HL-60 (cell line): ENCODE measurements around the gene MCU.

Experiments
- TF ChIP-seq, protein P1 (sequence below): IDR thresholded peaks from one replicate; pipeline ENCODE4 v1.5.1; 2011; ENCODE audit warnings: low read length, control low read depth, inconsistent platforms; ENCODE audit not compliant: insufficient read depth
- TF ChIP-seq, protein P2 (sequence below): IDR thresholded peaks from 2 replicates; pipeline ENCODE4 v1.6.1; 2012; ENCODE audit warnings: low read depth; ENCODE audit not compliant: insufficient replicate concordance

DNA sequence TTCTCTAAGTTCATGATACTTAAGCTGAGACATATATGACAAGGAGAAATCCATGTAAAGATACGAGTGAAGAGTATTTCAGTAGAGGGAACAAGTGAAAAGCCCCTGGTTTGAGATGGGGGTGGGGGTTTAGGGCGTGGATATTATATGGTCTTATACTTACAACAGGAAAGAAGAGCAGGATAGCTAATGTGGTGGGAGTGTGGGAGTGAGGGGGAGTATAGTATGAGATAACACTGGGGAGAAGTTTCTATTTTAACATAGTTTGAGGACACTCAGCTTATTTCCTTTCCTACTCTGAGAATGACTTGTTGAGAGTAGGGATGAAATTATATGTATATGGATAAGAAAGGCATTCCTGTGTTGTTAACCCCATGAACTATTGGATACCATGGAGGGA lies 36.5 kb downstream of the MCU start:
- TF ChIP-seq, protein P1, sequence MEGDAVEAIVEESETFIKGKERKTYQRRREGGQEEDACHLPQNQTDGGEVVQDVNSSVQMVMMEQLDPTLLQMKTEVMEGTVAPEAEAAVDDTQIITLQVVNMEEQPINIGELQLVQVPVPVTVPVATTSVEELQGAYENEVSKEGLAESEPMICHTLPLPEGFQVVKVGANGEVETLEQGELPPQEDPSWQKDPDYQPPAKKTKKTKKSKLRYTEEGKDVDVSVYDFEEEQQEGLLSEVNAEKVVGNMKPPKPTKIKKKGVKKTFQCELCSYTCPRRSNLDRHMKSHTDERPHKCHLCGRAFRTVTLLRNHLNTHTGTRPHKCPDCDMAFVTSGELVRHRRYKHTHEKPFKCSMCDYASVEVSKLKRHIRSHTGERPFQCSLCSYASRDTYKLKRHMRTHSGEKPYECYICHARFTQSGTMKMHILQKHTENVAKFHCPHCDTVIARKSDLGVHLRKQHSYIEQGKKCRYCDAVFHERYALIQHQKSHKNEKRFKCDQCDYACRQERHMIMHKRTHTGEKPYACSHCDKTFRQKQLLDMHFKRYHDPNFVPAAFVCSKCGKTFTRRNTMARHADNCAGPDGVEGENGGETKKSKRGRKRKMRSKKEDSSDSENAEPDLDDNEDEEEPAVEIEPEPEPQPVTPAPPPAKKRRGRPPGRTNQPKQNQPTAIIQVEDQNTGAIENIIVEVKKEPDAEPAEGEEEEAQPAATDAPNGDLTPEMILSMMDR, result no peak
- TF ChIP-seq, protein P2, sequence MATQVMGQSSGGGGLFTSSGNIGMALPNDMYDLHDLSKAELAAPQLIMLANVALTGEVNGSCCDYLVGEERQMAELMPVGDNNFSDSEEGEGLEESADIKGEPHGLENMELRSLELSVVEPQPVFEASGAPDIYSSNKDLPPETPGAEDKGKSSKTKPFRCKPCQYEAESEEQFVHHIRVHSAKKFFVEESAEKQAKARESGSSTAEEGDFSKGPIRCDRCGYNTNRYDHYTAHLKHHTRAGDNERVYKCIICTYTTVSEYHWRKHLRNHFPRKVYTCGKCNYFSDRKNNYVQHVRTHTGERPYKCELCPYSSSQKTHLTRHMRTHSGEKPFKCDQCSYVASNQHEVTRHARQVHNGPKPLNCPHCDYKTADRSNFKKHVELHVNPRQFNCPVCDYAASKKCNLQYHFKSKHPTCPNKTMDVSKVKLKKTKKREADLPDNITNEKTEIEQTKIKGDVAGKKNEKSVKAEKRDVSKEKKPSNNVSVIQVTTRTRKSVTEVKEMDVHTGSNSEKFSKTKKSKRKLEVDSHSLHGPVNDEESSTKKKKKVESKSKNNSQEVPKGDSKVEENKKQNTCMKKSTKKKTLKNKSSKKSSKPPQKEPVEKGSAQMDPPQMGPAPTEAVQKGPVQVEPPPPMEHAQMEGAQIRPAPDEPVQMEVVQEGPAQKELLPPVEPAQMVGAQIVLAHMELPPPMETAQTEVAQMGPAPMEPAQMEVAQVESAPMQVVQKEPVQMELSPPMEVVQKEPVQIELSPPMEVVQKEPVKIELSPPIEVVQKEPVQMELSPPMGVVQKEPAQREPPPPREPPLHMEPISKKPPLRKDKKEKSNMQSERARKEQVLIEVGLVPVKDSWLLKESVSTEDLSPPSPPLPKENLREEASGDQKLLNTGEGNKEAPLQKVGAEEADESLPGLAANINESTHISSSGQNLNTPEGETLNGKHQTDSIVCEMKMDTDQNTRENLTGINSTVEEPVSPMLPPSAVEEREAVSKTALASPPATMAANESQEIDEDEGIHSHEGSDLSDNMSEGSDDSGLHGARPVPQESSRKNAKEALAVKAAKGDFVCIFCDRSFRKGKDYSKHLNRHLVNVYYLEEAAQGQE, result no peak
